K562 (cell line): ENCODE measurements around the gene MICU1. TPM values are rescaled to one million over a fixed set of nuclear protein-coding genes. Genes with fewer than 3 reads are reported as not detected.

Experiments
- ATAC-seq: fragments of 200-7000 bp; cut with Tn5 transposase; 3 replicates; pipeline ENCODE4 v1.9.1; 2020; ENCODE audit warnings: moderate library complexity
- BruUV-seq: library from RNA; stranded (reverse); fragments of 400-500 nt; replicated peaks from 2 replicates; lab custom pipeline; 2021; lab: Mats Ljungman, UMichigan
- CTCF ChIA-PET: fragments of 300-600 bp; formaldehyde crosslinking; extraction: SDS; loops from one replicate; lab custom pipeline; 2021; ENCODE audit warnings: low intra/inter-chr PET ratio; lab: Yijun Ruan, JAX
- POLR2A ChIA-PET: fragments of 300-600, 350-650 bp; sonication (Branson Sonifier 250); formaldehyde crosslinking; extraction: SDS; loops from one replicate; lab custom pipeline; 2021; ENCODE audit warnings: antibody characterized with exemption, inconsistent platforms; lab: Yijun Ruan, JAX
- DNase-seq, 4 experiments: peaks; one replicate each; pipeline versions ENCODE4 v3.0.0 to v3.0.0-alpha.2; 2011 to 2018; ENCODE audit warnings: low spot score in 3 of 4, mixed read lengths in 3 of 4; ENCODE audit errors: extremely low read depth in 1 of 4
- FAIRE-seq: peaks from 2 replicates; lab custom pipeline; 2011; peaks lifted over from hg19 to GRCh38; lab: Jason Lieb, UNC
- H2AFZ ChIP-seq: 2 replicates; pipeline ENCODE4 v1.6.0; 2011; ENCODE audit warnings: low read depth, low read length, control low read depth, inconsistent platforms
- H3K27ac ChIP-seq: fragments of 200-600 bp; 3 replicates; pipeline ENCODE4 v1.8.0; 2011; ENCODE audit warnings: low read depth, mild to moderate bottlenecking, control low read depth, inconsistent platforms, low read length, moderate library complexity, mixed read lengths; ENCODE audit errors: extremely low read depth
- H3K27me3 ChIP-seq, 2 experiments: fragments of 300-600 bp in 1 of 2; 2 replicates in 1 of 2; 3 replicates in 1 of 2; pipeline versions ENCODE4 v1.6.0 to v1.8.0; 2011; ENCODE audit warnings: inconsistent platforms in 2 of 2, low read length in 2 of 2, mild to moderate bottlenecking in 1 of 2, mixed read lengths in 1 of 2, moderate library complexity in 1 of 2; ENCODE audit not compliant: control insufficient read depth in 2 of 2, insufficient read depth in 2 of 2
- H3K36me3 ChIP-seq: fragments of 300-600 bp; 3 replicates; pipeline ENCODE4 v1.8.0; 2011; ENCODE audit warnings: mild to moderate bottlenecking, low read length, inconsistent platforms; ENCODE audit not compliant: control insufficient read depth, insufficient read depth
- H3K4me1 ChIP-seq, 2 experiments: fragments of 200-600 bp in 1 of 2; replicated peaks in 1 of 2; 2 replicates in 1 of 2; 3 replicates in 1 of 2; pipeline versions ENCODE4 v1.5.1 to v1.8.0; 2011; ENCODE audit warnings: inconsistent platforms in 2 of 2, low read length in 2 of 2, mild to moderate bottlenecking in 1 of 2, mixed read lengths in 1 of 2, moderate library complexity in 1 of 2; ENCODE audit not compliant: control insufficient read depth in 2 of 2, insufficient read depth in 2 of 2
- H3K4me2 ChIP-seq: 2 replicates; pipeline ENCODE4 v1.6.1; 2011; ENCODE audit warnings: low read length, control low read depth, inconsistent platforms, mixed read lengths; ENCODE audit not compliant: insufficient read depth
- H3K4me3 ChIP-seq: fragments of 200-600 bp; sonication (generic), shearing (Covaris generic); 2 replicates; pipeline ENCODE4 v1.5.1; 2016; ENCODE audit warnings: control low read depth, inconsistent platforms
- H3K79me2 ChIP-seq: fragments of 200-600 bp; 3 replicates; pipeline ENCODE4 v1.8.0; 2011; ENCODE audit warnings: low read length, inconsistent platforms; ENCODE audit not compliant: control insufficient read depth, insufficient read depth
- H3K9ac ChIP-seq, 2 experiments: 2 replicates each; pipeline versions ENCODE4 v1.6.0 to v1.6.1; 2011; ENCODE audit warnings: low read depth in 2 of 2, low read length in 2 of 2, control low read depth in 1 of 2, inconsistent platforms in 1 of 2, mild to moderate bottlenecking in 1 of 2, mixed read lengths in 1 of 2; ENCODE audit not compliant: insufficient read depth in 1 of 2
- H3K9me1 ChIP-seq: one replicate; pipeline ENCODE4 v1.6.0; 2011; ENCODE audit warnings: inconsistent platforms, mild to moderate bottlenecking, low read length, moderate library complexity; ENCODE audit not compliant: control insufficient read depth, insufficient read depth
- H3K9me3 ChIP-seq: replicated peaks from 2 replicates; pipeline ENCODE4 v1.5.1; 2011; ENCODE audit warnings: low read depth, low read length, inconsistent platforms; ENCODE audit not compliant: control insufficient read depth, insufficient read depth
- H4K20me1 ChIP-seq: replicated peaks from 2 replicates; pipeline ENCODE4 v1.6.1; 2011; ENCODE audit warnings: low read length, inconsistent platforms, mixed read lengths; ENCODE audit not compliant: control insufficient read depth, insufficient read depth
- BCL6 ChIP-seq: fragments of 250-450 bp; sonication (Bioruptor Pico); IDR thresholded peaks from 2 replicates; pipeline ENCODE4 v1.4.0; 2020
- CEBPB ChIP-seq: fragments of 450-650 bp; IDR thresholded peaks from 2 replicates; pipeline ENCODE4 v1.6.1; 2016; ENCODE audit warnings: missing genetic modification characterization, missing compliant biosample characterization
- DNMT1 ChIP-seq: fragments of 450-650 bp; IDR thresholded peaks from 2 replicates; pipeline ENCODE4 v1.6.1; 2016; ENCODE audit warnings: antibody characterized with exemption, mild to moderate bottlenecking
- E2F3 ChIP-seq: fragments of 250-450 bp; sonication (Bioruptor Pico); IDR thresholded peaks from 2 replicates; pipeline ENCODE4 v1.4.0; 2020; ENCODE audit warnings: mild to moderate bottlenecking
- ILF3 ChIP-seq: fragments of 450-650 bp; IDR thresholded peaks from 2 replicates; pipeline ENCODE4 v1.6.1; 2018; ENCODE audit warnings: antibody characterized with exemption, mild to moderate bottlenecking, moderate library complexity, borderline replicate concordance
- L3MBTL2 ChIP-seq: fragments of 450-650 bp; IDR thresholded peaks from 2 replicates; pipeline ENCODE4 v1.6.1; 2016; ENCODE audit warnings: mild to moderate bottlenecking, moderate library complexity
- LCOR ChIP-seq: sonication (generic); formaldehyde crosslinking; IDR thresholded peaks from 2 replicates; pipeline ENCODE4 v1.8.0; 2022; ENCODE audit warnings: mild to moderate bottlenecking, missing genetic modification reagents
- MCM5 ChIP-seq: fragments of 450-650 bp; IDR thresholded peaks from 2 replicates; pipeline ENCODE4 v1.6.1; 2016; ENCODE audit warnings: low read depth
- OTX1 ChIP-seq: fragments of 450-650 bp; formaldehyde crosslinking; IDR thresholded peaks from 2 replicates; pipeline ENCODE4 v1.4.0; 2022; ENCODE audit warnings: mild to moderate bottlenecking
- SAFB ChIP-seq: fragments of 200-400 bp; formaldehyde crosslinking; IDR thresholded peaks from 2 replicates; pipeline ENCODE4 v1.6.1; 2017; ENCODE audit warnings: low read depth, low read length, borderline replicate concordance
- SMAD4 ChIP-seq: fragments of 250-450 bp; sonication (Bioruptor Pico); conservative IDR thresholded peaks from 2 replicates; pipeline ENCODE4 v1.8.0; 2021; ENCODE audit warnings: inconsistent platforms, mild to moderate bottlenecking, moderate library complexity
- SMARCC2 ChIP-seq: fragments of 450-650 bp; IDR thresholded peaks from 2 replicates; pipeline ENCODE4 v1.6.1; 2017; ENCODE audit warnings: antibody characterized with exemption, moderate library complexity, mild to moderate bottlenecking, low read depth
- USF1 ChIP-seq: sonication (generic); formaldehyde crosslinking; IDR thresholded peaks from 2 replicates; pipeline ENCODE4 v1.9.0; 2022; ENCODE audit warnings: mild to moderate bottlenecking, missing genetic modification reagents
- ZBTB5 ChIP-seq: fragments of 450-650 bp; IDR thresholded peaks from 2 replicates; pipeline ENCODE4 v1.6.1; 2017; ENCODE audit warnings: antibody characterized with exemption
- ZNF253 ChIP-seq: fragments of 250-450 bp; sonication (Bioruptor Pico); conservative IDR thresholded peaks from 2 replicates; pipeline ENCODE4 v1.6.1; 2021; ENCODE audit warnings: mild to moderate bottlenecking
- ZNF408 ChIP-seq: fragments of 250-450 bp; sonication (Bioruptor Pico); IDR thresholded peaks from 2 replicates; pipeline ENCODE4 v1.4.0; 2020; ENCODE audit warnings: low read depth, mild to moderate bottlenecking, moderate library complexity
- ZNF586 ChIP-seq: fragments of 450-650 bp; formaldehyde crosslinking; conservative IDR thresholded peaks from 2 replicates; pipeline ENCODE4 v1.4.0; 2020; ENCODE audit warnings: mild to moderate bottlenecking, moderate library complexity
- ZNF77 ChIP-seq: fragments of 250-450 bp; sonication (Bioruptor Pico); IDR thresholded peaks from 2 replicates; pipeline ENCODE4 v1.5.0; 2020
- ZNF780A ChIP-seq: fragments of 250-450 bp; sonication (Bioruptor Pico); IDR thresholded peaks from 2 replicates; pipeline ENCODE4 v1.5.0; 2021; ENCODE audit warnings: mild to moderate bottlenecking
- WGBS: fragments of 100-300 bp; shearing (Covaris generic); methylation state at CpG from one replicate; pipeline ENCODE4 v1.1.6; 2016; ENCODE audit warnings: low coverage, mixed read lengths; ENCODE audit not compliant: insufficient coverage; ENCODE audit errors: missing lambda C conversion rate; 5-methylcytosine and 5-hydroxymethylcytosine counted together
- in situ Hi-C: fragments of 300-500 bp; cut with MboI; formaldehyde crosslinking; loops from 4 replicates; pipeline ENCODE4 v1.15.0; 2018; ENCODE audit warnings: inconsistent platforms, mixed read lengths
- intact Hi-C: fragments of 100-400 bp; cut with micrococcal nuclease; formaldehyde crosslinking; loops from 2 replicates; pipeline ENCODE4 v1.14.2; 2022
- polyA plus RNA-seq, 8 experiments: library from polyadenylated mRNA; depleted of rRNA in 4 of 8; stranded (reverse) in 5 of 8; unstranded in 3 of 8; fragments of >200 nt; fragmentation: Nextera tagmentation in 2 of 8; fragmentation: Illumina TruSeq in 1 of 8; extraction: Ambion mirVana in 2 of 8; extraction: Trizol in 1 of 8; gene quantifications; 2 replicates each; pipeline versions ENCODE4 v1.2.1 to v1.2.3, GENCODE V29; 2011 to 2014; ENCODE audit warnings: inconsistent platforms in 1 of 8, missing spikeins in 1 of 8
- total RNA-seq, 7 experiments: library from RNA; depleted of rRNA in 6 of 7; stranded (reverse); fragments of >200 nt in 6 of 7; fragmentation: Illumina TruSeq in 2 of 7; extraction: Trizol in 2 of 7; gene quantifications; 2 replicates each; pipeline versions ENCODE4 v1.2.1 to v1.2.3, GENCODE V29; 2011 to 2021; ENCODE audit warnings: low replicate concordance in 1 of 7

The MICU1 gene
- total and polyA plus RNA-seq, 9 of the 15 experiments (the other 6 are each of a cell fraction or from before 2014, with no cell fraction given), result 29.3 to 76.8 (median 48.4) TPM

- TF ChIP-seq ZBTB5, result no peak
These were observed 195.9 kb downstream of the MICU1 start (continued) for GRCh38 chr10:72429931-72430330.

- Histone ChIP-seq H3K9ac (no peak overlapping the region), H3K27me3 (no peaks in the 10 kb centered on the region), H3K27ac (no peak overlapping the region), H3K9me3 (no peaks in the 10 kb centered on the region), H3K4me1 (no peaks in the 10 kb centered on the region), H3K4me2 (no peak overlapping the region), H3K9me1 (no peaks in the 10 kb centered on the region), H4K20me1 (no peaks in the 10 kb centered on the region), H3K36me3 (peaks cover 4% of the 10 kb centered on the region; the same call in 1 of the 3 replicates), H3K79me2 (no peaks in the 10 kb centered on the region), H2AFZ (no peak overlapping the region), H3K4me3 (no peak overlapping the region)
- intact Hi-C loops (no loop called here), in situ Hi-C loops (no loop called here)
- no peak for ATAC-seq
- no peak for FAIRE-seq
- WGBS, result 61% methylated on average over 5 of the region's 5 CpGs
- TF ChIP-seq L3MBTL2 (no peak), E2F3 (CRISPR knock-in tag) (no peak), USF1 (no peak), ZNF253 (CRISPR knock-in tag) (no peak), ZNF77 (CRISPR knock-in tag) (no peak), ZNF780A (no peak), SAFB (no peak), CEBPB (tag) (no peak), SMARCC2 (no peak), SMAD4 (CRISPR knock-in tag) (no peak), DNMT1 (no peak), MCM5 (no peak), ZNF408 (CRISPR knock-in tag) (no peak), OTX1 (CRISPR knock-in tag) (no peak), LCOR (CRISPR knock-in tag) (no peak), ZNF586 (CRISPR knock-in tag) (no peak), ILF3 (no peak), BCL6 (no peak)
- no peak for DNase-seq
- CTCF ChIA-PET, result no interaction called here
- POLR2A ChIA-PET, result interaction anchor here (0.6 to 1.3 kb wide), 4 partner anchors 11 to 411 kb away, joined by 3 read pairs; no protein-coding TSS in a partner anchor
- BruUV-seq, result no TSS peak
These were observed 198.9 kb downstream of the MICU1 start for GRCh38 chr10:72426986-72427385.
